K562 (cell line): ENCODE results near the gene CCDC192. TPM values are rescaled to one million over a fixed set of nuclear protein-coding genes. Genes with fewer than 3 reads are reported as not detected.

ENCODE experiments used
- NFYB ChIP-seq: IDR thresholded peaks from 2 replicates; pipeline ENCODE4 v1.6.1; 2011; ENCODE audit warnings: mild to moderate bottlenecking, moderate library complexity; ENCODE audit not compliant: insufficient read length; ENCODE audit errors: extremely low read depth
- POLR2B ChIP-seq: fragments of 450-650 bp; IDR thresholded peaks from 2 replicates; pipeline ENCODE4 v1.6.1; 2018; ENCODE audit warnings: low read depth; ENCODE audit not compliant: partially characterized antibody
- RERE ChIP-seq: sonication (generic); formaldehyde crosslinking; IDR thresholded peaks from 2 replicates; pipeline ENCODE4 v1.8.0; 2023; ENCODE audit warnings: missing genetic modification reagents, mild to moderate bottlenecking, borderline replicate concordance
- RFX5 ChIP-seq: IDR thresholded peaks from 2 replicates; pipeline ENCODE4 v1.6.1; 2011; ENCODE audit warnings: low read depth, mild to moderate bottlenecking, improper control_type of control experiment, low read length
- TBL1XR1 ChIP-seq, 2 experiments: IDR thresholded peaks; 2 replicates each; pipeline ENCODE4 v1.6.1; 2012; ENCODE audit warnings: improper control_type of control experiment in 2 of 2, low read length in 2 of 2, mild to moderate bottlenecking in 1 of 2
- XRCC5 ChIP-seq: fragments of 200-400 bp; formaldehyde crosslinking; IDR thresholded peaks from 2 replicates; pipeline ENCODE4 v1.6.1; 2017; ENCODE audit warnings: low read depth, mild to moderate bottlenecking, low read length
- polyA plus RNA-seq, 8 experiments: library from polyadenylated mRNA; depleted of rRNA in 4 of 8; stranded (reverse) in 5 of 8; unstranded in 3 of 8; fragments of >200 nt; fragmentation: Nextera tagmentation in 2 of 8; fragmentation: Illumina TruSeq in 1 of 8; extraction: Ambion mirVana in 2 of 8; extraction: Trizol in 1 of 8; gene quantifications; 2 replicates each; pipeline versions ENCODE4 v1.2.1 to v1.2.3, GENCODE V29; 2011 to 2014; ENCODE audit warnings: inconsistent platforms in 1 of 8, missing spikeins in 1 of 8
- total RNA-seq, 7 experiments: library from RNA; depleted of rRNA in 6 of 7; stranded (reverse); fragments of >200 nt in 6 of 7; fragmentation: Illumina TruSeq in 2 of 7; extraction: Trizol in 2 of 7; gene quantifications; 2 replicates each; pipeline versions ENCODE4 v1.2.1 to v1.2.3, GENCODE V29; 2011 to 2021; ENCODE audit warnings: low replicate concordance in 1 of 7

CCDC192 gene
- total and polyA plus RNA-seq, 9 of the 15 experiments (the other 6 are each of a cell fraction or from before 2014, with no cell fraction given) = 0.21 to 0.66 (median 0.38) TPM; not detected in 2

GRCh38 chr5:127785098-127785927 is 82.1 kb downstream of the CCDC192 start (continued):
- TF ChIP-seq RERE (CRISPR knock-in tag) (no peak), XRCC5 (no peak), RFX5 (no peak), NFYB (no peak), POLR2B (no peak), TBL1XR1 (IDR thresholded peaks at IDR 0.05; ENCODE audit: low read length in 2 of 2) (no peak)
